K562 (cell line): ENCODE results near the gene ORC1. TPM values are rescaled to one million over a fixed set of nuclear protein-coding genes. Genes with fewer than 3 reads are reported as not detected.

Experiments used
- CHAMP1 ChIP-seq: fragments of 450-650 bp; IDR thresholded peaks from 2 replicates; pipeline ENCODE4 v1.6.1; 2016; ENCODE audit warnings: mild to moderate bottlenecking
- CTCFL ChIP-seq: IDR thresholded peaks from 2 replicates; pipeline ENCODE4 v1.6.1; 2011; ENCODE audit warnings: borderline replicate concordance, low read depth, mild to moderate bottlenecking, moderate library complexity, low read length; ENCODE audit not compliant: insufficient read depth, poor library complexity, severe bottlenecking
- GATA2 ChIP-seq: sonication (generic); formaldehyde crosslinking; IDR thresholded peaks from 2 replicates; pipeline ENCODE4 v1.4.0; 2020; ENCODE audit warnings: mild to moderate bottlenecking, missing genetic modification reagents
- HOXB6 ChIP-seq: fragments of 250-450 bp; sonication (Bioruptor Pico); IDR thresholded peaks from 2 replicates; pipeline ENCODE4 v1.5.1; 2022; ENCODE audit warnings: mild to moderate bottlenecking, borderline replicate concordance
- KHSRP ChIP-seq: fragments of 450-650 bp; IDR thresholded peaks from 2 replicates; pipeline ENCODE4 v1.6.1; 2017
- MECOM ChIP-seq: fragments of 250-450 bp; sonication (Bioruptor Pico); IDR thresholded peaks from 2 replicates; pipeline ENCODE4 v1.8.0; 2022; ENCODE audit warnings: inconsistent platforms
- MYBL2 ChIP-seq, 2 experiments: fragments of 450-650 bp in 1 of 2; sonication (generic) in 1 of 2; formaldehyde crosslinking in 1 of 2; IDR thresholded peaks; 2 replicates each; pipeline versions ENCODE4 v1.6.1 to v1.8.1; 2017 to 2022; ENCODE audit warnings: borderline replicate concordance in 1 of 2, inconsistent platforms in 1 of 2, low read depth in 1 of 2, mild to moderate bottlenecking in 1 of 2, missing genetic modification reagents in 1 of 2, moderate library complexity in 1 of 2
- NR2F6 ChIP-seq: fragments of 450-650 bp; formaldehyde crosslinking; IDR thresholded peaks from 2 replicates; pipeline ENCODE4 v1.4.0; 2020; ENCODE audit warnings: mild to moderate bottlenecking
- PTTG1 ChIP-seq: fragments of 450-650 bp; IDR thresholded peaks from 2 replicates; pipeline ENCODE4 v1.6.1; 2016; ENCODE audit warnings: low read depth, mild to moderate bottlenecking, missing genetic modification characterization, missing compliant biosample characterization
- RAD21 ChIP-seq, 2 experiments: fragments of 250-450 bp in 1 of 2; fragments of 450-650 bp in 1 of 2; sonication (Bioruptor Pico) in 1 of 2; formaldehyde crosslinking in 1 of 2; IDR thresholded peaks in 1 of 2; conservative IDR thresholded peaks in 1 of 2; 2 replicates each; pipeline versions ENCODE4 v1.4.0 to v1.8.0; 2020 to 2022; ENCODE audit warnings: mild to moderate bottlenecking in 2 of 2, moderate library complexity in 1 of 2
- RUNX1 ChIP-seq: sonication (generic); IDR thresholded peaks from 2 replicates; pipeline ENCODE4 v1.6.1; 2016; ENCODE audit warnings: antibody characterized with exemption, low read depth
- SREBF2 ChIP-seq: sonication (generic); formaldehyde crosslinking; IDR thresholded peaks from 2 replicates; pipeline ENCODE4 v1.4.0; 2020; ENCODE audit warnings: mild to moderate bottlenecking, missing genetic modification reagents
- U2AF1 ChIP-seq: fragments of 200-400 bp; formaldehyde crosslinking; optimal IDR thresholded peaks from 2 replicates; pipeline ENCODE3; 2017; ENCODE audit warnings: mild to moderate bottlenecking, low read depth, low read length, moderate library complexity
- USF2 ChIP-seq: sonication (generic); formaldehyde crosslinking; IDR thresholded peaks from 2 replicates; pipeline ENCODE4 v1.5.0; 2020; ENCODE audit warnings: missing genetic modification reagents
- WHSC1 ChIP-seq: IDR thresholded peaks from one replicate; pipeline ENCODE4 v1.6.1; 2012; ENCODE audit warnings: low read length, control low read depth, inconsistent platforms
- ZNF436 ChIP-seq: fragments of 250-450, 450-650 bp; sonication (Bioruptor Pico); formaldehyde crosslinking; IDR thresholded peaks from 2 replicates; pipeline ENCODE4 v1.7.0; 2020; ENCODE audit warnings: mild to moderate bottlenecking
- polyA plus RNA-seq, 8 experiments: library from polyadenylated mRNA; depleted of rRNA in 4 of 8; stranded (reverse) in 5 of 8; unstranded in 3 of 8; fragments of >200 nt; fragmentation: Nextera tagmentation in 2 of 8; fragmentation: Illumina TruSeq in 1 of 8; extraction: Ambion mirVana in 2 of 8; extraction: Trizol in 1 of 8; gene quantifications; 2 replicates each; pipeline versions ENCODE4 v1.2.1 to v1.2.3, GENCODE V29; 2011 to 2014; ENCODE audit warnings: inconsistent platforms in 1 of 8, missing spikeins in 1 of 8
- total RNA-seq, 7 experiments: library from RNA; depleted of rRNA in 6 of 7; stranded (reverse); fragments of >200 nt in 6 of 7; fragmentation: Illumina TruSeq in 2 of 7; extraction: Trizol in 2 of 7; gene quantifications; 2 replicates each; pipeline versions ENCODE4 v1.2.1 to v1.2.3, GENCODE V29; 2011 to 2021; ENCODE audit warnings: low replicate concordance in 1 of 7
- TF ChIP-seq, protein P1 (sequence below): fragments of 450-650 bp; IDR thresholded peaks from 2 replicates; pipeline ENCODE4 v1.7.1; 2018; ENCODE audit warnings: mild to moderate bottlenecking, low read depth; ENCODE audit not compliant: partially characterized antibody
- TF ChIP-seq, protein P2 (sequence below): fragments of 250-450 bp; sonication (Bioruptor Pico); IDR thresholded peaks from 2 replicates; pipeline ENCODE4 v1.8.0; 2021; ENCODE audit warnings: borderline replicate concordance, mild to moderate bottlenecking, moderate library complexity; ENCODE audit not compliant: poor library complexity, severe bottlenecking

Gene ORC1
- total and polyA plus RNA-seq, 9 of the 15 experiments (the other 6 are each of a cell fraction or from before 2014, with no cell fraction given): 26.4 to 91.6 (median 69.7) TPM

GRCh38 chr1:52365746-52366516, 38.3 kb downstream of the ORC1 start, which contains the start of gene CC2D1B (continued):
- TF ChIP-seq, protein P1, sequence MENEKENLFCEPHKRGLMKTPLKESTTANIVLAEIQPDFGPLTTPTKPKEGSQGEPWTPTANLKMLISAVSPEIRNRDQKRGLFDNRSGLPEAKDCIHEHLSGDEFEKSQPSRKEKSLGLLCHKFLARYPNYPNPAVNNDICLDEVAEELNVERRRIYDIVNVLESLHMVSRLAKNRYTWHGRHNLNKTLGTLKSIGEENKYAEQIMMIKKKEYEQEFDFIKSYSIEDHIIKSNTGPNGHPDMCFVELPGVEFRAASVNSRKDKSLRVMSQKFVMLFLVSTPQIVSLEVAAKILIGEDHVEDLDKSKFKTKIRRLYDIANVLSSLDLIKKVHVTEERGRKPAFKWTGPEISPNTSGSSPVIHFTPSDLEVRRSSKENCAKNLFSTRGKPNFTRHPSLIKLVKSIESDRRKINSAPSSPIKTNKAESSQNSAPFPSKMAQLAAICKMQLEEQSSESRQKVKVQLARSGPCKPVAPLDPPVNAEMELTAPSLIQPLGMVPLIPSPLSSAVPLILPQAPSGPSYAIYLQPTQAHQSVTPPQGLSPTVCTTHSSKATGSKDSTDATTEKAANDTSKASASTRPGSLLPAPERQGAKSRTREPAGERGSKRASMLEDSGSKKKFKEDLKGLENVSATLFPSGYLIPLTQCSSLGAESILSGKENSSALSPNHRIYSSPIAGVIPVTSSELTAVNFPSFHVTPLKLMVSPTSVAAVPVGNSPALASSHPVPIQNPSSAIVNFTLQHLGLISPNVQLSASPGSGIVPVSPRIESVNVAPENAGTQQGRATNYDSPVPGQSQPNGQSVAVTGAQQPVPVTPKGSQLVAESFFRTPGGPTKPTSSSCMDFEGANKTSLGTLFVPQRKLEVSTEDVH: no peak
- no peak for TF ChIP-seq NR2F6 (CRISPR knock-in tag)
- TF ChIP-seq PTTG1: no peak
- no peak for TF ChIP-seq MYBL2 (IDR thresholded peaks at IDR 0.05; ENCODE audit: low read depth)
- no peak for TF ChIP-seq MYBL2 (CRISPR knock-in tag; IDR thresholded peaks at IDR 0.05; ENCODE audit: borderline replicate concordance)
- TF ChIP-seq USF2 (CRISPR knock-in tag): peak; percentile 100
- no peak for TF ChIP-seq MECOM (CRISPR knock-in tag)
- TF ChIP-seq GATA2: peak; percentile 36; the same call in 1 of the 2 replicates
- no peak for TF ChIP-seq CHAMP1
- TF ChIP-seq ZNF436 (CRISPR knock-in tag): no peak
- TF ChIP-seq KHSRP: no peak
- no peak for TF ChIP-seq HOXB6
- no peak for TF ChIP-seq SREBF2 (CRISPR knock-in tag)
- no peak for TF ChIP-seq RUNX1
- peak in 1 of 2 experiments; percentile 15; a peak in 1 of 4 replicates for TF ChIP-seq RAD21 (CRISPR knock-in tag; conservative IDR thresholded peaks at IDR 0.05 in 1 of 2, IDR thresholded peaks at IDR 0.05 in 1 of 2)
- TF ChIP-seq, protein P2, sequence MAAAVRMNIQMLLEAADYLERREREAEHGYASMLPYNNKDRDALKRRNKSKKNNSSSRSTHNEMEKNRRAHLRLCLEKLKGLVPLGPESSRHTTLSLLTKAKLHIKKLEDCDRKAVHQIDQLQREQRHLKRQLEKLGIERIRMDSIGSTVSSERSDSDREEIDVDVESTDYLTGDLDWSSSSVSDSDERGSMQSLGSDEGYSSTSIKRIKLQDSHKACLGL (CRISPR knock-in tag): no peak
- TF ChIP-seq CTCFL: no peak
- peak; percentile 87 for TF ChIP-seq U2AF1
- no peak for TF ChIP-seq WHSC1
